ENCODE results near the gene TSPAN5.

DNA sequence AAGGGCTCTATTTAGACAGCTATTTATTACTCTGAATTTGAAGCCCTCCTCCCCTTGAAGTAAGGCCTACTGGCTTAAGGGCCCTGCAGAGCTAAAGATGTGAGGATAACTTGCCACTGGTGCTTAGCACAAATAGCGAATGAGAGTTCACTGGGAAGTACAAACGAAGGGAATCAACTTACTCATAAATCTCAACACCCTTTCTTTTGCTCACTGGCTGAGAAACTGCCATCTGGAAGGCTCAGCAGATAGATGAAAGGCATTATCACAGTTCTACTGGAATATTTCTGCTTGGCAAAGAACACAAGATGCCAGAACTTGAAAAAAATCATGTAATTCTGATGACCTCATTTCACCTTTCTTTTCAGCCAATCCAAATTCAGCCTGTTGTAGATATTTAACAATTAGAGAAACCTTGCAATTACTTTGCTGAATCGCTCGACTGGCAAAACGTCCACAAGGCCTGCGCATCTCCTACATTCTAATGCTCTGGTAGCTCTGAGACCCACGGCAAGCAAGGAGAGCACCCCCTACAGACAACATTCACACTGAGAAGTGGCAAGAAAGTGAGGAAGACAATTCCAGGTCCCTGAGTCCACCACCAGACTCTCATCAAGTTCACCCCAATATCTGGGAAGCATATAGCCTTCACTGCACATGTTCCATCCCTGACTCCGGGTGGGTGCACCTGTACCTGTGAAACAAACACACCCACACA lies 27.5 kb downstream of the TSPAN5 start:
- TF ChIP-seq POLR2A (IDR thresholded peaks at IDR 0.05): no peak
- TF ChIP-seq, protein P1, sequence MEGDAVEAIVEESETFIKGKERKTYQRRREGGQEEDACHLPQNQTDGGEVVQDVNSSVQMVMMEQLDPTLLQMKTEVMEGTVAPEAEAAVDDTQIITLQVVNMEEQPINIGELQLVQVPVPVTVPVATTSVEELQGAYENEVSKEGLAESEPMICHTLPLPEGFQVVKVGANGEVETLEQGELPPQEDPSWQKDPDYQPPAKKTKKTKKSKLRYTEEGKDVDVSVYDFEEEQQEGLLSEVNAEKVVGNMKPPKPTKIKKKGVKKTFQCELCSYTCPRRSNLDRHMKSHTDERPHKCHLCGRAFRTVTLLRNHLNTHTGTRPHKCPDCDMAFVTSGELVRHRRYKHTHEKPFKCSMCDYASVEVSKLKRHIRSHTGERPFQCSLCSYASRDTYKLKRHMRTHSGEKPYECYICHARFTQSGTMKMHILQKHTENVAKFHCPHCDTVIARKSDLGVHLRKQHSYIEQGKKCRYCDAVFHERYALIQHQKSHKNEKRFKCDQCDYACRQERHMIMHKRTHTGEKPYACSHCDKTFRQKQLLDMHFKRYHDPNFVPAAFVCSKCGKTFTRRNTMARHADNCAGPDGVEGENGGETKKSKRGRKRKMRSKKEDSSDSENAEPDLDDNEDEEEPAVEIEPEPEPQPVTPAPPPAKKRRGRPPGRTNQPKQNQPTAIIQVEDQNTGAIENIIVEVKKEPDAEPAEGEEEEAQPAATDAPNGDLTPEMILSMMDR (IDR thresholded peaks at IDR 0.05): no peak
- TF ChIP-seq EP300 (IDR thresholded peaks at IDR 0.05): no peak

Data from stomach (tissue), 4 donors.